Bronchial epithelial cell (primary cell): ENCODE data around the gene RNASE2. TPM values are rescaled to one million over a fixed set of nuclear protein-coding genes. Genes with fewer than 3 reads are reported as not detected.
A peak's percentile ranks its signal among the peaks of the same experiment; 100 is the strongest.
"Not testable (repeated sequence)": the region's sequence is repeated elsewhere in the genome, so short reads cannot be mapped to it uniquely, and the experiment has no call there.

Source experiments
- DNase-seq: peaks from one replicate; pipeline ENCODE4 v3.0.0-alpha.2; 2010; ENCODE audit warnings: low read depth
- FAIRE-seq: peaks from 2 replicates; lab custom pipeline; 2011; peaks lifted over from hg19 to GRCh38; lab: Jason Lieb, UNC
- H3K27me3 ChIP-seq: 2 replicates; pipeline ENCODE4 v1.5.1; 2011; ENCODE audit warnings: low read length; ENCODE audit not compliant: control insufficient read depth, insufficient read depth
- H3K36me3 ChIP-seq: 2 replicates; pipeline ENCODE4 v1.5.1; 2011; ENCODE audit warnings: low read length; ENCODE audit not compliant: control insufficient read depth, insufficient read depth
- H3K4me3 ChIP-seq: 2 replicates; pipeline ENCODE4 v1.5.1; 2011; ENCODE audit warnings: mild to moderate bottlenecking, low read depth, low read length, control low read depth
- CTCF ChIP-seq: IDR thresholded peaks from 2 replicates; pipeline ENCODE4 v1.5.1; 2011; ENCODE audit warnings: mild to moderate bottlenecking, moderate library complexity, low read length, control low read depth, inconsistent platforms; ENCODE audit not compliant: insufficient read depth, severe bottlenecking
- total RNA-seq: library from RNA; depleted of rRNA; stranded (reverse); fragments of >200 nt; gene quantifications from 2 replicates; pipeline ENCODE4 v1.2.1, GENCODE V29; 2014

Gene RNASE2
- not detected in 2 replicates for total RNA-seq

- H3K27me3 ChIP-seq, DNase-seq, H3K4me3 ChIP-seq, FAIRE-seq, H3K36me3 ChIP-seq: not testable (repeated sequence)
These were observed at the start of gene RNASE2 for GRCh38 chr14:20954736-20955537. Gene RNASE2, plus strand, starts transcription at chr14:20955487. Its CDS starts 285 bp downstream, at chr14:20955772.

- FAIRE-seq (no peak), DNase-seq (no peak)
- Histone ChIP-seq H3K27me3 (no peaks in the 10 kb centered on the region), H3K36me3 (no peaks in the 10 kb centered on the region), H3K4me3 (no peak overlapping the region)
- no peak for TF ChIP-seq CTCF
These were observed 49.6 kb upstream of the RNASE2 start for GRCh38 chr14:20905676-20906075.

- no peak overlapping the region for H3K4me3 ChIP-seq
- TF ChIP-seq CTCF: no peak
- FAIRE-seq (no peak), DNase-seq (peak; percentile 27)
- no peaks in the 10 kb centered on the region for H3K36me3 ChIP-seq
- no peaks in the 10 kb centered on the region for H3K27me3 ChIP-seq
These were observed 48.1 kb upstream of the RNASE2 start for GRCh38 chr14:20907214-20907613.

- H3K36me3 ChIP-seq, H3K4me3 ChIP-seq, DNase-seq, H3K27me3 ChIP-seq, FAIRE-seq: not testable (repeated sequence)
These were observed 44.5 kb upstream of the RNASE2 start for GRCh38 chr14:20910822-20911221.

- not testable (repeated sequence) for H3K27me3 ChIP-seq, FAIRE-seq, H3K36me3 ChIP-seq, H3K4me3 ChIP-seq
- DNase-seq: peak; percentile 7
These were observed 36.1 kb upstream of the RNASE2 start for GRCh38 chr14:20919038-20919756.

GRCh38 chr14:20923766-20924297 lies 31.5 kb upstream of the RNASE2 start:
- FAIRE-seq: peak; percentile 32
- not testable (repeated sequence) for DNase-seq, H3K36me3 ChIP-seq, H3K4me3 ChIP-seq, H3K27me3 ChIP-seq

- DNase-seq (peak; percentile 4), FAIRE-seq (no peak)
- no peaks in the 10 kb centered on the region for H3K36me3 ChIP-seq
- peaks cover 2% of the 10 kb centered on the region for H3K27me3 ChIP-seq
- H3K4me3 ChIP-seq: no peak overlapping the region
- TF ChIP-seq CTCF: peak; percentile 55
These were observed 21.0 kb upstream of the RNASE2 start for GRCh38 chr14:20934148-20934762.
